Endothelial cell of umbilical vein (primary cell): Measurements from ENCODE around the gene TFAP2D.

Source experiments
- POLR2AphosphoS5 ChIP-seq: IDR thresholded peaks from 2 replicates; pipeline ENCODE4 v1.6.1; 2012; ENCODE audit warnings: low read depth, mild to moderate bottlenecking, control low read depth, low read length, moderate library complexity; ENCODE audit not compliant: insufficient read depth
- TF ChIP-seq, protein P1 (sequence below), 2 donors: IDR thresholded peaks; 1 replicate in 1 of 2; 2 replicates in 1 of 2; pipeline ENCODE4 v1.5.1; 2011; ENCODE audit warnings: low read length in 2 of 2, mild to moderate bottlenecking in 2 of 2, moderate library complexity in 2 of 2, control low read depth in 1 of 2, inconsistent platforms in 1 of 2, low read depth in 1 of 2; ENCODE audit not compliant: insufficient read depth in 1 of 2; ENCODE audit errors: extremely low read depth in 1 of 2
- TF ChIP-seq, protein P2 (sequence below): IDR thresholded peaks from 2 replicates; pipeline ENCODE4 v1.6.1; 2011; ENCODE audit not compliant: insufficient read depth, insufficient read length

GRCh38 chr6:50699051-50699775 is 14.1 kb upstream of the TFAP2D start:
- TF ChIP-seq, protein P1, sequence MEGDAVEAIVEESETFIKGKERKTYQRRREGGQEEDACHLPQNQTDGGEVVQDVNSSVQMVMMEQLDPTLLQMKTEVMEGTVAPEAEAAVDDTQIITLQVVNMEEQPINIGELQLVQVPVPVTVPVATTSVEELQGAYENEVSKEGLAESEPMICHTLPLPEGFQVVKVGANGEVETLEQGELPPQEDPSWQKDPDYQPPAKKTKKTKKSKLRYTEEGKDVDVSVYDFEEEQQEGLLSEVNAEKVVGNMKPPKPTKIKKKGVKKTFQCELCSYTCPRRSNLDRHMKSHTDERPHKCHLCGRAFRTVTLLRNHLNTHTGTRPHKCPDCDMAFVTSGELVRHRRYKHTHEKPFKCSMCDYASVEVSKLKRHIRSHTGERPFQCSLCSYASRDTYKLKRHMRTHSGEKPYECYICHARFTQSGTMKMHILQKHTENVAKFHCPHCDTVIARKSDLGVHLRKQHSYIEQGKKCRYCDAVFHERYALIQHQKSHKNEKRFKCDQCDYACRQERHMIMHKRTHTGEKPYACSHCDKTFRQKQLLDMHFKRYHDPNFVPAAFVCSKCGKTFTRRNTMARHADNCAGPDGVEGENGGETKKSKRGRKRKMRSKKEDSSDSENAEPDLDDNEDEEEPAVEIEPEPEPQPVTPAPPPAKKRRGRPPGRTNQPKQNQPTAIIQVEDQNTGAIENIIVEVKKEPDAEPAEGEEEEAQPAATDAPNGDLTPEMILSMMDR (IDR thresholded peaks at IDR 0.05; ENCODE audit: extremely low read depth in 1 of 2, insufficient read depth in 1 of 2, low read depth in 1 of 2, low read length in 2 of 2) = no peak
- no peak for TF ChIP-seq POLR2AphosphoS5
- TF ChIP-seq, protein P2, sequence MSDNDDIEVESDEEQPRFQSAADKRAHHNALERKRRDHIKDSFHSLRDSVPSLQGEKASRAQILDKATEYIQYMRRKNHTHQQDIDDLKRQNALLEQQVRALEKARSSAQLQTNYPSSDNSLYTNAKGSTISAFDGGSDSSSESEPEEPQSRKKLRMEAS = no peak
